ENCODE measurements around the gene PLVAP.

DNA sequence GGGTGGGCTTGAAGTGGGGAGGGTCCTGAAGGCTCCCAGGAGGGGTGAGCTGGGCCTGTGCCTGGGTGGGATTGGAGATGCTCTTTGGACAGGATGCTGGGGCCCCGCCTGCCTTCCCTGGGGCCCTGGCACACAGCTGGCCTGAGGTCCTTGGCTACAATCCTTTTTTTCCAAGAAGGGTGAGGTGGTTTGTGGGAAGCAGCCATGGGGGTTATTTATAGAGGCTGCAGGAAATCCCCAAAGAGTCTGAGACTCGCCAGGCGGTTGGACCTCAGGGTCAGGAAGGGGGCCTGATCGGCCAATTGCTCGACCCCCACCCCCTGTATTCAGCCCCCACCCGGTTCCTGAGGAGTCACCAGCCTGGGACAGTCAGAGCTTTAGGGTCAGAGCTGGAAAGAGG is 29.8 kb downstream of the PLVAP start:
- TF ChIP-seq, protein P1, sequence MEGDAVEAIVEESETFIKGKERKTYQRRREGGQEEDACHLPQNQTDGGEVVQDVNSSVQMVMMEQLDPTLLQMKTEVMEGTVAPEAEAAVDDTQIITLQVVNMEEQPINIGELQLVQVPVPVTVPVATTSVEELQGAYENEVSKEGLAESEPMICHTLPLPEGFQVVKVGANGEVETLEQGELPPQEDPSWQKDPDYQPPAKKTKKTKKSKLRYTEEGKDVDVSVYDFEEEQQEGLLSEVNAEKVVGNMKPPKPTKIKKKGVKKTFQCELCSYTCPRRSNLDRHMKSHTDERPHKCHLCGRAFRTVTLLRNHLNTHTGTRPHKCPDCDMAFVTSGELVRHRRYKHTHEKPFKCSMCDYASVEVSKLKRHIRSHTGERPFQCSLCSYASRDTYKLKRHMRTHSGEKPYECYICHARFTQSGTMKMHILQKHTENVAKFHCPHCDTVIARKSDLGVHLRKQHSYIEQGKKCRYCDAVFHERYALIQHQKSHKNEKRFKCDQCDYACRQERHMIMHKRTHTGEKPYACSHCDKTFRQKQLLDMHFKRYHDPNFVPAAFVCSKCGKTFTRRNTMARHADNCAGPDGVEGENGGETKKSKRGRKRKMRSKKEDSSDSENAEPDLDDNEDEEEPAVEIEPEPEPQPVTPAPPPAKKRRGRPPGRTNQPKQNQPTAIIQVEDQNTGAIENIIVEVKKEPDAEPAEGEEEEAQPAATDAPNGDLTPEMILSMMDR (IDR thresholded peaks at IDR 0.05): no peak
- TF ChIP-seq POLR2A (IDR thresholded peaks at IDR 0.05): no peak

All from vagina (tissue), 2 donors.